Neural crest cell (in vitro differentiated cells): ENCODE data around the gene FJX1. TPM values are rescaled to one million over a fixed set of nuclear protein-coding genes. Genes with fewer than 3 reads are reported as not detected.

Source experiments
- DNase-seq: peaks from one replicate; pipeline ENCODE4 v3.0.0; 2021; ENCODE audit warnings: low read depth, mixed read lengths, low spot score
- H3K27ac Mint-ChIP-seq: one replicate; pipeline ENCODE4 v1.8.0; 2021; ENCODE audit warnings: mild to moderate bottlenecking, mixed read lengths; ENCODE audit not compliant: unreplicated experiment
- H3K27me3 Mint-ChIP-seq: 2 replicates; pipeline ENCODE4 v1.8.0; 2021; ENCODE audit warnings: low read depth, mild to moderate bottlenecking, mixed read lengths
- H3K36me3 Mint-ChIP-seq: 2 replicates; pipeline ENCODE4 v1.8.0; 2021; ENCODE audit warnings: low read depth, mild to moderate bottlenecking, mixed read lengths
- H3K4me1 Mint-ChIP-seq: 2 replicates; pipeline ENCODE4 v1.8.0; 2021; ENCODE audit warnings: mixed read lengths
- H3K4me3 Mint-ChIP-seq: one replicate; pipeline ENCODE4 v1.8.0; 2021; ENCODE audit warnings: mild to moderate bottlenecking, mixed read lengths
- H3K9me3 Mint-ChIP-seq: 2 replicates; pipeline ENCODE4 v1.8.0; 2021; ENCODE audit warnings: mixed read lengths
- total RNA-seq: library from RNA; stranded (reverse); gene quantifications from 2 replicates; pipeline ENCODE4 v1.2.1, GENCODE V29; 2021
- TF ChIP-seq, protein P1 (sequence below): fragments of 200-600 bp; sonication (generic); conservative IDR thresholded peaks from 2 replicates; pipeline ENCODE4 v1.5.0; 2021; ENCODE audit warnings: antibody characterized with exemption, mild to moderate bottlenecking

The FJX1 gene
- total RNA-seq, 1 donor from 2014 or later: 28.2 TPM

DNA sequence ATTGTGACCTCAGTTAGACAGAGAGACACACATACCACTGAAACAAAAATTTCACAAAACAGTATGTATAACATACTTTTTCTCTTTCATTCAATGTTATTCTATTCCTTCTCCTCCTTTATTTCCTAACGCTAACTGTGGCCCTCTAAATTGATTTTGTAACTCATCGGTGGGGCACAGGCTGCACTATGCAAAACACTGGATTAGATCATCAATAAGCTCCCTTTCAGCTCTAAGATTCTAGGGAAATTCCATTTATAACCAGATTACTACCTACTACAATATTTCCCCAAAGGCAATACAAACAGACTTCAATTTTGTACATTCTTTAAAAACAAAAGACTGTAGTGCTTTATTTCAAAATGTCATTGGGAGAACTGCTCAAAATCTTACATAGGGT lies 6.1 kb downstream of the FJX1 start:
- Mint-ChIP-seq H3K9me3 (no peaks in the 10 kb centered on the region), H3K4me3 (no peak overlapping the region), H3K4me1 (peaks cover 44% of the 10 kb centered on the region), H3K36me3 (peaks cover 7% of the 10 kb centered on the region), H3K27ac (no peak overlapping the region), H3K27me3 (peaks cover 3% of the 10 kb centered on the region)
- DNase-seq: no peak
- TF ChIP-seq, protein P1, sequence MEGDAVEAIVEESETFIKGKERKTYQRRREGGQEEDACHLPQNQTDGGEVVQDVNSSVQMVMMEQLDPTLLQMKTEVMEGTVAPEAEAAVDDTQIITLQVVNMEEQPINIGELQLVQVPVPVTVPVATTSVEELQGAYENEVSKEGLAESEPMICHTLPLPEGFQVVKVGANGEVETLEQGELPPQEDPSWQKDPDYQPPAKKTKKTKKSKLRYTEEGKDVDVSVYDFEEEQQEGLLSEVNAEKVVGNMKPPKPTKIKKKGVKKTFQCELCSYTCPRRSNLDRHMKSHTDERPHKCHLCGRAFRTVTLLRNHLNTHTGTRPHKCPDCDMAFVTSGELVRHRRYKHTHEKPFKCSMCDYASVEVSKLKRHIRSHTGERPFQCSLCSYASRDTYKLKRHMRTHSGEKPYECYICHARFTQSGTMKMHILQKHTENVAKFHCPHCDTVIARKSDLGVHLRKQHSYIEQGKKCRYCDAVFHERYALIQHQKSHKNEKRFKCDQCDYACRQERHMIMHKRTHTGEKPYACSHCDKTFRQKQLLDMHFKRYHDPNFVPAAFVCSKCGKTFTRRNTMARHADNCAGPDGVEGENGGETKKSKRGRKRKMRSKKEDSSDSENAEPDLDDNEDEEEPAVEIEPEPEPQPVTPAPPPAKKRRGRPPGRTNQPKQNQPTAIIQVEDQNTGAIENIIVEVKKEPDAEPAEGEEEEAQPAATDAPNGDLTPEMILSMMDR: no peak

DNA sequence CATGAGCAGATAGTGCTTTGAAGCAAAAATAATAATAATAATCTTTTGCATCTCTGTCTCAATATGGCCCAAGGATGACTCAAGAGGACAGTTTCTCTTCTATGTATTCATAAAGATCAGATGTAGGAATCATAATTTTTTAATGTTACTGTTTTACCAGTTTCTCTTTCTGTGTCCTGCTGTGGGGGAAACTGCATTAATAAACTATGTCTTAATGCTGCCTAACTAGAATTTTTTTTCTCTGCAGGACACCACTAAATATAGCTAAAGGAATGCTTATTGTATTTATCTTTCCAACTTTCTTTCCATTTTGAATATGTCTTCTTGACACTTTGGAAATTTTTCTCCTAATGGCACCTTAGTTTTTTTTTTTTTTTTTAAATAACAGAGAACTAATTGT lies 6.5 kb downstream of the FJX1 start:
- Mint-ChIP-seq H3K36me3 (peaks cover 7% of the 10 kb centered on the region), H3K4me3 (no peak overlapping the region), H3K27ac (no peak overlapping the region), H3K4me1 (peaks cover 48% of the 10 kb centered on the region), H3K9me3 (no peaks in the 10 kb centered on the region), H3K27me3 (peaks cover 3% of the 10 kb centered on the region)
- TF ChIP-seq, protein P1: no peak
- DNase-seq: no peak

DNA sequence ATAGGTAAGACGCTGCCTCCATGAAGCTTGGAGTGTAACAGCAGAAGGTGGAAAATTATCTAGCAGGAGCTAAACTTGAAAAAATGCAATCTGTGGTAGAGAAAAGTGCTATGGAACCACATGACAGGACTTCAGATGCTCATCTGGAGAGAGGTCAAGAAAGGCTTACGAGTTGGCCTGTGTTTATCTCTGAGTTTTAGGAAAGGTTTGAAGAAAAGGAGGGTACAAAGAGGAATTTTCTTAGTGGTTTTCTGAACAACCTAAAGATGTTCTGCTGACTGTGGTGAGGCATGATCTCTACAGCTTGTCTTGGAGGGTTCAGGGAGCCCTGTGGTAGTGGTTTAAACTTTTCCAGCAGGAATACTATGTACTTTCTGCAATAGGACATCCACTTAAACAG lies 8.2 kb downstream of the FJX1 start:
- Mint-ChIP-seq H3K9me3 (no peaks in the 10 kb centered on the region), H3K27me3 (peaks cover 3% of the 10 kb centered on the region), H3K4me1 (peaks cover 37% of the 10 kb centered on the region), H3K4me3 (no peak overlapping the region), H3K27ac (no peak overlapping the region), H3K36me3 (peaks cover 2% of the 10 kb centered on the region)
- no peak for DNase-seq
- TF ChIP-seq, protein P1: no peak

- peaks cover 3% of the 10 kb centered on the region for H3K27me3 Mint-ChIP-seq
- TF ChIP-seq, protein P1: no peak
- H3K27ac Mint-ChIP-seq: no peak overlapping the region
- no peak for DNase-seq
- no peaks in the 10 kb centered on the region for H3K9me3 Mint-ChIP-seq
- H3K4me1 Mint-ChIP-seq: peaks cover 20% of the 10 kb centered on the region
- H3K36me3 Mint-ChIP-seq: no peaks in the 10 kb centered on the region
- no peak overlapping the region for H3K4me3 Mint-ChIP-seq
Observed at GRCh38 chr11:35629511-35629910, 11.3 kb downstream of the FJX1 start.

- no peak for DNase-seq
- Mint-ChIP-seq H3K4me3 (no peak overlapping the region), H3K36me3 (no peaks in the 10 kb centered on the region), H3K9me3 (no peaks in the 10 kb centered on the region), H3K27me3 (peaks cover 3% of the 10 kb centered on the region), H3K27ac (no peak overlapping the region), H3K4me1 (peaks cover 20% of the 10 kb centered on the region)
- TF ChIP-seq, protein P1: no peak
Observed at GRCh38 chr11:35629914-35630313, 11.7 kb downstream of the FJX1 start.

DNA sequence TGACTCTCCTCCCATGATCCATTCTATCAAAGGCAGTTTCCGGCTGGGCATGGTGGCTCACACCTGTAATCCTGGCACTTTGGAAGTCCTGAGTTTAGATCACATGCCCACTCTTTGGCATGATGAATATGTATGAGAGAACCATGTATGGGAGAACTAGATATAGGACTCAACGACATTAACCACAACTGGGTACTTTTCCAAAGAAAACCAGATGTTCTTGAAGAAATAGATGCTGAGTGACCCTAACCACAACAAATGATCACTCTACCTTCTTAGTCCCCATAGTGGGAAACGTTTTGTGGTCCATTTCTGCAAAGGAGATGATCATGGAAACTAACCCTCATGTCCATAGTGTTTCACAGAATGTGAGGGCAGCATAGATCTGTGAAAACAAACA lies 13.6 kb downstream of the FJX1 start:
- DNase-seq: no peak
- H3K27me3 Mint-ChIP-seq: peaks cover 3% of the 10 kb centered on the region
- H3K9me3 Mint-ChIP-seq: no peaks in the 10 kb centered on the region
- peaks cover 20% of the 10 kb centered on the region for H3K4me1 Mint-ChIP-seq
- H3K27ac Mint-ChIP-seq: no peak overlapping the region
- TF ChIP-seq, protein P1: no peak
- no peaks in the 10 kb centered on the region for H3K36me3 Mint-ChIP-seq
- H3K4me3 Mint-ChIP-seq: no peak overlapping the region
